H1 (cell line): Measurements from ENCODE around the gene PRKCA. TPM values are rescaled to one million over a fixed set of nuclear protein-coding genes. Genes with fewer than 3 reads are reported as not detected.

Experiments
- CTCF ChIA-PET: fragments of 300-600 bp; sonication (Branson Sonifier 250); formaldehyde crosslinking; loops from one replicate; lab custom pipeline; 2021; ENCODE audit not compliant: partially characterized antibody; lab: Charles Lee
- POLR2A ChIA-PET: fragments of 300-600 bp; sonication (Branson Sonifier 250); formaldehyde crosslinking; loops from one replicate; lab custom pipeline; 2021; ENCODE audit warnings: inconsistent platforms; ENCODE audit not compliant: partially characterized antibody; lab: Charles Lee
- DNase-seq, 2 experiments: peaks; one replicate each; pipeline versions ENCODE4 v3.0.0 to v3.0.0-alpha.2; 2010 to 2022; ENCODE audit warnings: low spot score in 2 of 2, low read depth in 1 of 2, mixed read lengths in 1 of 2
- FAIRE-seq: peaks from 2 replicates; lab custom pipeline; 2011; peaks lifted over from hg19 to GRCh38; lab: Jason Lieb, UNC
- H2AFZ ChIP-seq: 2 replicates; pipeline ENCODE4 v1.8.1; 2012; ENCODE audit warnings: low read length, inconsistent platforms
- H2AK5ac ChIP-seq: 2 replicates; pipeline ENCODE4 v1.6.1; 2013; ENCODE audit warnings: low read depth, low read length
- H2BK120ac ChIP-seq: replicated peaks from 2 replicates; pipeline ENCODE3; 2013; ENCODE audit warnings: low read depth, low read length, inconsistent platforms
- H2BK12ac ChIP-seq: 2 replicates; pipeline ENCODE4 v1.6.1; 2013; ENCODE audit warnings: low read depth, low read length
- H2BK15ac ChIP-seq: 2 replicates; pipeline ENCODE4 v1.6.1; 2013; ENCODE audit warnings: low read length
- H2BK20ac ChIP-seq: 2 replicates; pipeline ENCODE4 v1.6.1; 2013; ENCODE audit warnings: low read length
- H2BK5ac ChIP-seq: 2 replicates; pipeline ENCODE4 v1.6.1; 2013; ENCODE audit warnings: low read depth, low read length
- H3K14ac ChIP-seq: 2 replicates; pipeline ENCODE4 v1.6.1; 2013; ENCODE audit warnings: inconsistent platforms; ENCODE audit not compliant: insufficient read length
- H3K18ac ChIP-seq: 2 replicates; pipeline ENCODE4 v1.6.1; 2013; ENCODE audit warnings: low read length; ENCODE audit errors: extremely low read depth
- H3K23ac ChIP-seq: 2 replicates; pipeline ENCODE4 v1.6.1; 2013; ENCODE audit warnings: inconsistent platforms; ENCODE audit not compliant: insufficient read length
- H3K23me2 ChIP-seq: 2 replicates; pipeline ENCODE4 v1.6.1; 2013; ENCODE audit warnings: low read depth, low read length
- H3K27ac ChIP-seq: 2 replicates; pipeline ENCODE4 v1.6.1; 2011; ENCODE audit warnings: low read depth, low read length, inconsistent platforms
- H3K27me3 ChIP-seq, 4 experiments: replicated peaks in 1 of 4; 1 replicate in 1 of 4; 2 replicates in 3 of 4; pipeline versions ENCODE4 v1.6.1 to v1.8.1; 2011 to 2013; ENCODE audit warnings: low read length in 3 of 4, mild to moderate bottlenecking in 3 of 4, inconsistent platforms in 2 of 4, mixed read lengths in 2 of 4, moderate library complexity in 1 of 4; ENCODE audit not compliant: control insufficient read depth in 3 of 4, insufficient read depth in 3 of 4; ENCODE audit errors: extremely low read depth in 1 of 4
- H3K36me3 ChIP-seq, 4 experiments: 2 replicates each; pipeline versions ENCODE4 v1.6.1 to v1.8.1; 2011 to 2013; ENCODE audit warnings: mild to moderate bottlenecking in 4 of 4, low read length in 3 of 4, moderate library complexity in 2 of 4, control low read depth in 1 of 4, inconsistent platforms in 1 of 4; ENCODE audit not compliant: insufficient read depth in 4 of 4, control insufficient read depth in 2 of 4
- H3K4ac ChIP-seq: replicated peaks from 2 replicates; pipeline ENCODE3; 2013; ENCODE audit warnings: low read length, low read depth, mixed read lengths, inconsistent platforms; ENCODE audit not compliant: insufficient read length
- H3K4me1 ChIP-seq, 4 experiments: replicated peaks in 1 of 4; 1 replicate in 1 of 4; 2 replicates in 3 of 4; pipeline versions ENCODE4 v1.6.1 to v1.8.1; 2011 to 2013; ENCODE audit warnings: low read length in 3 of 4, inconsistent platforms in 2 of 4, mixed read lengths in 1 of 4; ENCODE audit not compliant: insufficient read depth in 4 of 4, control insufficient read depth in 3 of 4
- H3K4me2 ChIP-seq, 2 experiments: 2 replicates each; pipeline versions ENCODE4 v1.6.1 to v1.8.1; 2011 to 2013; ENCODE audit warnings: low read depth in 2 of 2, low read length in 2 of 2, control low read depth in 1 of 2, inconsistent platforms in 1 of 2, mild to moderate bottlenecking in 1 of 2; ENCODE audit not compliant: insufficient read depth in 1 of 2
- H3K4me3 ChIP-seq, 4 experiments: fragments of 200-600, 300-600 bp in 1 of 4; sonication (generic), shearing (Covaris generic), sonication (Bioruptor Twin) in 1 of 4; 2 replicates each; pipeline versions ENCODE4 v1.5.1 to v1.8.1; 2011 to 2016; ENCODE audit warnings: low read length in 4 of 4, low read depth in 3 of 4, control low read depth in 2 of 4, inconsistent platforms in 2 of 4, mild to moderate bottlenecking in 2 of 4, mixed read lengths in 1 of 4, moderate library complexity in 1 of 4; ENCODE audit not compliant: insufficient read depth in 2 of 4; ENCODE audit errors: extremely low read depth in 1 of 4
- H3K56ac ChIP-seq: replicated peaks from 2 replicates; pipeline ENCODE3; 2013; ENCODE audit warnings: low read depth, mild to moderate bottlenecking, mixed read lengths, low read length, inconsistent platforms; ENCODE audit not compliant: insufficient read length
- H3K79me1 ChIP-seq: 2 replicates; pipeline ENCODE4 v1.6.1; 2013; ENCODE audit warnings: low read depth, low read length, control low read depth
- H3K79me2 ChIP-seq, 2 experiments: 2 replicates each; pipeline versions ENCODE4 v1.6.1 to v1.8.1; 2012 to 2013; ENCODE audit warnings: low read length in 2 of 2, mild to moderate bottlenecking in 2 of 2, inconsistent platforms in 1 of 2; ENCODE audit not compliant: insufficient read depth in 2 of 2, control insufficient read depth in 1 of 2
- H3K9ac ChIP-seq, 4 experiments: replicated peaks in 1 of 4; 1 replicate in 1 of 4; 2 replicates in 3 of 4; pipeline versions ENCODE4 v1.6.1 to v1.8.1; 2011 to 2013; ENCODE audit warnings: low read depth in 3 of 4, low read length in 3 of 4, control low read depth in 2 of 4, mild to moderate bottlenecking in 2 of 4, moderate library complexity in 2 of 4, inconsistent platforms in 1 of 4; ENCODE audit errors: extremely low read depth in 1 of 4
- H3K9me3 ChIP-seq, 2 experiments: 2 replicates each; pipeline versions ENCODE4 v1.6.1 to v1.8.1; 2012 to 2013; ENCODE audit warnings: mild to moderate bottlenecking in 2 of 2, moderate library complexity in 2 of 2, control low read depth in 1 of 2, inconsistent platforms in 1 of 2, low read depth in 1 of 2, low read length in 1 of 2, mixed read lengths in 1 of 2; ENCODE audit not compliant: insufficient read depth in 2 of 2
- H4K20me1 ChIP-seq, 2 experiments: replicated peaks in 1 of 2; 2 replicates each; pipeline versions ENCODE3 to v1.8.1; 2011 to 2013; ENCODE audit warnings: inconsistent platforms in 2 of 2, low read length in 2 of 2, mild to moderate bottlenecking in 1 of 2; ENCODE audit not compliant: insufficient read depth in 2 of 2, control insufficient read depth in 1 of 2
- H4K5ac ChIP-seq: 2 replicates; pipeline ENCODE4 v1.6.1; 2013; ENCODE audit warnings: low read length, low read depth, mixed read lengths, inconsistent platforms; ENCODE audit not compliant: insufficient read length
- H4K8ac ChIP-seq: 2 replicates; pipeline ENCODE4 v1.8.0; 2013; ENCODE audit warnings: mild to moderate bottlenecking, moderate library complexity, low read length, inconsistent platforms; ENCODE audit not compliant: insufficient read depth; ENCODE audit errors: extremely low read depth
- H4K91ac ChIP-seq: replicated peaks from 2 replicates; pipeline ENCODE3; 2013; ENCODE audit warnings: low read length, mixed read lengths, inconsistent platforms; ENCODE audit not compliant: insufficient read length
- BCL11A ChIP-seq, 2 experiments: IDR thresholded peaks; one replicate each; pipeline ENCODE4 v1.6.1; 2011; ENCODE audit warnings: low read depth in 2 of 2, low read length in 2 of 2, mild to moderate bottlenecking in 2 of 2
- CBX8 ChIP-seq: fragments of 300-800, 300-1000 bp; sonication (generic); IDR thresholded peaks from 2 replicates; pipeline ENCODE4 v1.7.1; 2016; ENCODE audit warnings: low read depth, low read length, borderline replicate concordance
- CEBPB ChIP-seq: IDR thresholded peaks from 2 replicates; pipeline ENCODE4 v1.6.1; 2012; ENCODE audit warnings: low read depth, low read length
- CREB1 ChIP-seq: IDR thresholded peaks from 2 replicates; pipeline ENCODE4 v1.6.1; 2012; ENCODE audit warnings: inconsistent platforms
- CTBP2 ChIP-seq: IDR thresholded peaks from 2 replicates; pipeline ENCODE4 v1.7.0; 2011; ENCODE audit warnings: borderline replicate concordance, mild to moderate bottlenecking, moderate library complexity, mixed read lengths, low read length; ENCODE audit not compliant: insufficient read depth, insufficient read length
- E2F6 ChIP-seq: IDR thresholded peaks from 2 replicates; pipeline ENCODE4 v1.6.1; 2012; ENCODE audit warnings: inconsistent platforms
- EP300 ChIP-seq, 2 experiments: IDR thresholded peaks; 1 replicate in 1 of 2; 2 replicates in 1 of 2; pipeline ENCODE4 v1.6.1; 2011 to 2012; ENCODE audit warnings: low read depth in 2 of 2, low read length in 2 of 2, mild to moderate bottlenecking in 2 of 2, borderline replicate concordance in 1 of 2, inconsistent platforms in 1 of 2, moderate library complexity in 1 of 2
- GTF2F1 ChIP-seq: IDR thresholded peaks from 2 replicates; pipeline ENCODE4 v1.6.1; 2012; ENCODE audit warnings: low read depth, low read length, improper control_type of control experiment, borderline replicate concordance
- RNF2 ChIP-seq: fragments of 200-900, 300-1000 bp; sonication (generic); IDR thresholded peaks from 2 replicates; pipeline ENCODE4 v1.7.1; 2016; ENCODE audit warnings: borderline replicate concordance, low read depth, mild to moderate bottlenecking, antibody characterized with exemption, low read length; ENCODE audit not compliant: poor library complexity, severe bottlenecking; ENCODE audit errors: missing control alignments
- SIRT6 ChIP-seq: IDR thresholded peaks from one replicate; pipeline ENCODE4 v1.7.1; 2012; ENCODE audit warnings: low read length, inconsistent platforms
- SP4 ChIP-seq: IDR thresholded peaks from 2 replicates; pipeline ENCODE4 v1.6.1; 2012; ENCODE audit warnings: low read length, inconsistent platforms
- SRF ChIP-seq: IDR thresholded peaks from 2 replicates; pipeline ENCODE4 v1.6.1; 2011; ENCODE audit warnings: mild to moderate bottlenecking, low read depth, low read length, moderate library complexity
- TAF1 ChIP-seq: IDR thresholded peaks from 2 replicates; pipeline ENCODE4 v1.6.1; 2011; ENCODE audit warnings: mild to moderate bottlenecking, low read depth, low read length
- TBP ChIP-seq: IDR thresholded peaks from 2 replicates; pipeline ENCODE4 v1.6.1; 2011; ENCODE audit warnings: low read depth, low read length, improper control_type of control experiment
- WGBS, 2 experiments: shearing (Covaris generic) in 1 of 2; methylation state at CpG; one replicate each; pipeline versions ENCODE4 v1.1.6 to v1.1.7; 2013 to 2015; ENCODE audit warnings: low lambda C conversion rate in 2 of 2, mixed read lengths in 2 of 2, inconsistent platforms in 1 of 2, low coverage in 1 of 2, missing lambda C conversion rate in 1 of 2; ENCODE audit not compliant: insufficient replicate concordance in 2 of 2, insufficient coverage in 1 of 2, insufficient read length in 1 of 2; ENCODE audit errors: extremely low coverage in 1 of 2, missing lambda C conversion rate in 1 of 2; 5-methylcytosine and 5-hydroxymethylcytosine counted together
- polyA plus RNA-seq, 7 experiments: library from polyadenylated mRNA; depleted of rRNA in 3 of 7; stranded (reverse) in 5 of 7; unstranded in 2 of 7; fragments of >200 nt in 5 of 7; fragments of 200-250 nt in 2 of 7; gene quantifications; 1 replicate in 5 of 7; 2 replicates in 1 of 7; 4 replicates in 1 of 7; pipeline versions ENCODE4 v1.2.1 to v1.2.3, GENCODE V29; 2011 to 2013; ENCODE audit warnings: missing spikeins in 2 of 7, mixed read lengths in 2 of 7
- total RNA-seq: library from RNA; stranded (reverse); fragmentation: NEBNext Ultra II Directional; extraction: Animal tissue kit (Norgen Biotek cat#: 25700); gene quantifications from 2 replicates; pipeline ENCODE4 v1.2.1, GENCODE V29; 2021

PRKCA gene
- total and polyA plus RNA-seq, 2 of the 8 experiments (the other 6 are each of a cell fraction or from before 2014, with no cell fraction given), result 5.8 to 17.8 TPM

DNA sequence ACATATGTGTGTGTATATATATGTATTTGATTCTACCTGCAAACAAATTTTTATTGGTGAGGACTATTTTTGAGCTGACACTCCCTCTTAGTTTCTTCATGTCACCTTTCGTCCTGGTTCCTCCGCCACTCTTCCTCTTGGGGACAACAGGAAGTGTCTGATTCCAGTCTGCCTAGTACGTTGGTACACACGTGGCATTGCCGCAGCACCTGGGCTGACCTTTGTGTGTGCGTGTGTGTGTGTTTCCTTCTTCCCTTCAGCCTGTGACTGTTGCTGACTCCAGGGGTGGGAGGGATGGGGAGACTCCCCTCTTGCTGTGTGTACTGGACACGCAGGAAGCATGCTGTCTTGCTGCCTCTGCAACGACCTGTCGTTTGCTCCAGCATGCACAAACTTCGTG is 503.2 kb downstream of the PRKCA start:
- H3K23me2 ChIP-seq, result no peaks in the 10 kb centered on the region
- peaks cover 12 to 17% (median 13%) of the 10 kb centered on the region in 4 experiments for H3K4me1 ChIP-seq
- no peak overlapping the region for H3K27ac ChIP-seq
- H3K9ac ChIP-seq, result no peak overlapping the region
- H3K14ac ChIP-seq, result no peak overlapping the region
- H3K9me3 ChIP-seq, result no peaks in the 10 kb centered on the region
- peak overlapping the region; percentile 53; the same call in 1 of the 2 replicates for H2BK5ac ChIP-seq
- no peak overlapping the region for H4K5ac ChIP-seq
- no peaks in the 10 kb centered on the region for H3K27me3 ChIP-seq
- H4K91ac ChIP-seq, result peak overlapping the region; percentile 75
- no peak overlapping the region for H2BK15ac ChIP-seq
- peak overlapping the region; percentile 76; the same call in 1 of the 2 replicates for H2AK5ac ChIP-seq
- H2BK120ac ChIP-seq, result no peak overlapping the region
- no peak overlapping the region for H3K4me2 ChIP-seq
- no peak overlapping the region for H2AFZ ChIP-seq
- no peak for DNase-seq
- H3K4ac ChIP-seq, result no peak overlapping the region
- no peaks in the 10 kb centered on the region for H3K79me2 ChIP-seq
- H3K18ac ChIP-seq, result no peak overlapping the region
- no peak overlapping the region for H3K23ac ChIP-seq
- H4K20me1 ChIP-seq, result no peaks in the 10 kb centered on the region
- 93% methylated on average over 10 of the region's 10 CpGs; no CpG with 5 or more reads in 1 of the 2 experiments for WGBS, 2 experiments
- no peaks in the 10 kb centered on the region for H3K79me1 ChIP-seq
- H3K56ac ChIP-seq, result no peak overlapping the region
- no peak overlapping the region for H2BK12ac ChIP-seq
- CTCF ChIA-PET, result interaction anchor here (0.8 to 1.8 kb wide), 2 partner anchors 8 to 90 kb away, joined by 3 to 5 read pairs; no protein-coding TSS in a partner anchor
- H3K4me3 ChIP-seq, result no peak overlapping the region
- 0 out of 2 replicates have a peak overlapping the region, but pooled peaks have one; percentile 13 for H2BK20ac ChIP-seq
- no peak for FAIRE-seq
- POLR2A ChIA-PET, result no interaction called here
- H4K8ac ChIP-seq, result no peak overlapping the region
- H3K36me3 ChIP-seq, result no peaks in the 10 kb centered on the region
- TF ChIP-seq RNF2 (no peak), E2F6 (no peak), CBX8 (no peak), CTBP2 (no peak), EP300 (IDR thresholded peaks at IDR 0.05; ENCODE audit: borderline replicate concordance in 1 of 2, low read depth in 2 of 2, low read length in 2 of 2) (no peak), BCL11A (IDR thresholded peaks at IDR 0.05; ENCODE audit: low read depth in 2 of 2, low read length in 2 of 2) (no peak), SIRT6 (no peak), CEBPB (no peak), CREB1 (no peak), GTF2F1 (no peak), TAF1 (no peak), TBP (no peak), SP4 (no peak), SRF (no peak)
